GM12865 (cell line): Measurements from ENCODE around the gene CD276.
"Not testable (repeated sequence)": the region's sequence is repeated elsewhere in the genome, so short reads cannot be mapped to it uniquely, and the experiment has no call there.

Experiments used
- DNase-seq: peaks from one replicate; pipeline ENCODE4 v3.0.0; 2010; ENCODE audit warnings: low read depth
- H3K4me3 ChIP-seq: 2 replicates; pipeline ENCODE4 v1.5.1; 2011; ENCODE audit warnings: mild to moderate bottlenecking, low read depth, low read length, control low read depth
- TF ChIP-seq, protein P1 (sequence below): IDR thresholded peaks from 2 replicates; pipeline ENCODE4 v1.5.1; 2011; ENCODE audit warnings: low read length, control low read depth, low read depth, inconsistent platforms; ENCODE audit not compliant: insufficient read depth; ENCODE audit errors: missing control alignments

Gene CD276

GRCh38 chr15:73683777-73684580 is at the start of gene CD276:
Gene CD276 (plus strand): TSS chr15:73684383. CDS start chr15:73699640, 15,257 bp downstream.
- TF ChIP-seq, protein P1, sequence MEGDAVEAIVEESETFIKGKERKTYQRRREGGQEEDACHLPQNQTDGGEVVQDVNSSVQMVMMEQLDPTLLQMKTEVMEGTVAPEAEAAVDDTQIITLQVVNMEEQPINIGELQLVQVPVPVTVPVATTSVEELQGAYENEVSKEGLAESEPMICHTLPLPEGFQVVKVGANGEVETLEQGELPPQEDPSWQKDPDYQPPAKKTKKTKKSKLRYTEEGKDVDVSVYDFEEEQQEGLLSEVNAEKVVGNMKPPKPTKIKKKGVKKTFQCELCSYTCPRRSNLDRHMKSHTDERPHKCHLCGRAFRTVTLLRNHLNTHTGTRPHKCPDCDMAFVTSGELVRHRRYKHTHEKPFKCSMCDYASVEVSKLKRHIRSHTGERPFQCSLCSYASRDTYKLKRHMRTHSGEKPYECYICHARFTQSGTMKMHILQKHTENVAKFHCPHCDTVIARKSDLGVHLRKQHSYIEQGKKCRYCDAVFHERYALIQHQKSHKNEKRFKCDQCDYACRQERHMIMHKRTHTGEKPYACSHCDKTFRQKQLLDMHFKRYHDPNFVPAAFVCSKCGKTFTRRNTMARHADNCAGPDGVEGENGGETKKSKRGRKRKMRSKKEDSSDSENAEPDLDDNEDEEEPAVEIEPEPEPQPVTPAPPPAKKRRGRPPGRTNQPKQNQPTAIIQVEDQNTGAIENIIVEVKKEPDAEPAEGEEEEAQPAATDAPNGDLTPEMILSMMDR: no peak
- H3K4me3 ChIP-seq: peak within 1 kb of the TSS; percentile 32; the same call in 1 of the 2 replicates
- DNase-seq: no peak

DNA sequence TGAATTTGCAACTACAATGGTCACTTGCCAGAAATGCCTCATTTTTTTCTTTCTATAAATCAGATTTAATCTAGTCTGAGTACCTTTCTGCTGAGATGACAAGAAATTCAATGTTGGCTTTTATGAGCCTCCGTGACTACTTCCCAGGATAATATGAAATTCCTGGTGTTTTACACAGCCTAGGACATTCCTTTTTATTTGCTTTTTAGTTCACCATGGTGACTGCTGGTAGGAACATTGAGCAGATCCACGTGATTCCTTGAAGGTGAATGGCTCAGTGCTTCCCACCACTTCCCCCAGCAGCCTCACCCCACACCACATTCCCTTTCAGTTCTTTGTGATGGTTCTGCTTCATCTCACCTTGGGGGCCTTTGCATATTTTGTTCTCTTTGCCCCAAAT is 46.7 kb upstream of the CD276 start:
- TF ChIP-seq, protein P1: no peak
- DNase-seq: no peak
- H3K4me3 ChIP-seq: no peak overlapping the region

DNA sequence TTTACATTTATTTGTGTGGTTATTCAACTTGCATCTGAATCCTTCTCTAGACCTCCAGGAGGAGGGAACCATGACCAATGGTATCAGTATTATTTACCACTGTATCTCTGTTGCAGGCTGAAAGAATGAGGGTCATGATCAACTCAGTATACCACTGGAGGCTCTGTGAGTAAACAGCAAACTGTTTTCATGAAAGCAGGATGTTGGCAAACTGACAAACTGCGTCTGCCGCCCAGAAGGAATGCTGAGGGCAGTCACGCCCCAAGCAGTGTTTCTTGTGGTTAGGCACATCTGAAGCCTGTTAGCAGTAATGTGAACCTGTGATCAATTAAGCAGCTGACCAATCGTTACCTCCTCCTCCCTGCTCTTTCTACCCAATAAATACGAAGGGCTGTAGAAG is 44.7 kb upstream of the CD276 start:
- not testable (repeated sequence) for DNase-seq, H3K4me3 ChIP-seq

- no peak for DNase-seq
- TF ChIP-seq, protein P1: no peak
- no peak overlapping the region for H3K4me3 ChIP-seq
Observed at GRCh38 chr15:73647259-73648013, 36.7 kb upstream of the CD276 start.

- TF ChIP-seq, protein P1: no peak
- H3K4me3 ChIP-seq: no peak overlapping the region
- DNase-seq: no peak
Observed at GRCh38 chr15:73648014-73648295, 36.2 kb upstream of the CD276 start.

- TF ChIP-seq, protein P1: no peak
- H3K4me3 ChIP-seq: no peak overlapping the region
- DNase-seq: peak; percentile 21
Observed at GRCh38 chr15:73650416-73651126, 33.6 kb upstream of the CD276 start.

DNA sequence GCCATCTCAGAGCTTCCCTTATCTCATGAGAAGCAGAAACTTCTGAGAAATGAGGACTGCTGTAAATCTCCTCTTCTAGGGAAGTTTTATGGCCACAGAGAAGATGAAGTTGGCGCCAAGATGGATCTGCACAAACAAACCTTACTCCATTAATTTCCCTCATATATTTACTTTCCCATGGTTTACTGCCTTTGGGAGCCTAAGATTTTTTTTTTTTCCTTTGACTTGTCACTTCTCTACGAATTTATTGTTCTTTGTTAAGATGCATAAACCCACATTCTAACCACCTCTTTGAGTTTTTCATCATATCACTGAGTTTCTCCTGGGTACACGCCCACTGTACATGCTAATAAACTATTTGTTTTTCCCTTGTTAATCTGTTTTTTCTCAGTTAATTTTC is 29.5 kb upstream of the CD276 start:
- no peak for DNase-seq
- TF ChIP-seq, protein P1: no peak
- no peak overlapping the region for H3K4me3 ChIP-seq
